Keratinocyte (primary cell): ENCODE data around the gene CEP295NL. TPM values are rescaled to one million over a fixed set of nuclear protein-coding genes. Genes with fewer than 3 reads are reported as not detected.

Experiments
- DNase-seq: peaks from one replicate; pipeline ENCODE4 v3.0.0-alpha.2; 2011; ENCODE audit warnings: low read depth, missing footprints, low spot score
- FAIRE-seq: peaks from 2 replicates; lab custom pipeline; 2011; peaks lifted over from hg19 to GRCh38; lab: Jason Lieb, UNC
- H2AFZ ChIP-seq: 2 replicates; pipeline ENCODE4 v1.6.0; 2012; ENCODE audit warnings: low read length, control low read depth, inconsistent platforms; ENCODE audit not compliant: control insufficient read depth
- H3K27ac ChIP-seq: 2 replicates; pipeline ENCODE4 v1.5.1; 2011; ENCODE audit warnings: low read length; ENCODE audit not compliant: control insufficient read depth, insufficient read depth
- H3K27me3 ChIP-seq: 3 replicates; pipeline ENCODE4 v1.6.0; 2011; ENCODE audit warnings: low read length; ENCODE audit not compliant: control insufficient read depth, insufficient read depth; ENCODE audit errors: extremely low read depth
- H3K36me3 ChIP-seq, 2 experiments: 2 replicates in 1 of 2; 3 replicates in 1 of 2; pipeline ENCODE4 v1.5.1; 2011; ENCODE audit warnings: low read length in 2 of 2, mild to moderate bottlenecking in 1 of 2; ENCODE audit not compliant: control insufficient read depth in 2 of 2, insufficient read depth in 2 of 2; ENCODE audit errors: extremely low read depth in 1 of 2
- H3K4me1 ChIP-seq: 3 replicates; pipeline ENCODE4 v1.5.1; 2011; ENCODE audit warnings: low read length; ENCODE audit not compliant: control insufficient read depth, insufficient read depth; ENCODE audit errors: extremely low read depth
- H3K4me2 ChIP-seq: 3 replicates; pipeline ENCODE4 v1.6.0; 2011; ENCODE audit warnings: low read depth, low read length; ENCODE audit not compliant: control insufficient read depth, insufficient read depth; ENCODE audit errors: extremely low read depth
- H3K4me3 ChIP-seq, 3 experiments: fragments of 200-600 bp in 1 of 3; sonication (generic) in 1 of 3; 2 replicates in 2 of 3; 3 replicates in 1 of 3; pipeline ENCODE4 v1.5.1; 2011 to 2016; ENCODE audit warnings: low read length in 3 of 3, mild to moderate bottlenecking in 3 of 3, control low read depth in 2 of 3, inconsistent platforms in 1 of 3, low read depth in 1 of 3, mixed read lengths in 1 of 3, mixed run types in 1 of 3, moderate library complexity in 1 of 3; ENCODE audit not compliant: control insufficient read depth in 2 of 3, insufficient read depth in 2 of 3; ENCODE audit errors: extremely low read depth in 1 of 3
- H3K79me2 ChIP-seq: 2 replicates; pipeline ENCODE4 v1.6.0; 2012; ENCODE audit warnings: low read length; ENCODE audit not compliant: control insufficient read depth, insufficient read depth
- H3K9ac ChIP-seq: 3 replicates; pipeline ENCODE4 v1.6.0; 2011; ENCODE audit warnings: low read length; ENCODE audit not compliant: control insufficient read depth, insufficient read depth; ENCODE audit errors: extremely low read depth
- H3K9me1 ChIP-seq: 3 replicates; pipeline ENCODE4 v1.6.0; 2011; ENCODE audit warnings: low read length; ENCODE audit not compliant: control insufficient read depth, insufficient read depth; ENCODE audit errors: extremely low read depth
- H3K9me3 ChIP-seq: 2 replicates; pipeline ENCODE4 v1.5.1; 2012; ENCODE audit warnings: low read depth, low read length; ENCODE audit not compliant: control insufficient read depth
- H4K20me1 ChIP-seq: 3 replicates; pipeline ENCODE4 v1.6.0; 2011; ENCODE audit warnings: low read length; ENCODE audit not compliant: control insufficient read depth, insufficient read depth; ENCODE audit errors: extremely low read depth
- CTCF ChIP-seq, 3 experiments: IDR thresholded peaks in 1 of 3; conservative IDR thresholded peaks in 1 of 3; optimal IDR thresholded peaks in 1 of 3; 2 replicates in 2 of 3; 3 replicates in 1 of 3; pipeline versions ENCODE3 to v1.5.1; 2011; ENCODE audit warnings: low read length in 3 of 3, mild to moderate bottlenecking in 3 of 3, moderate library complexity in 2 of 3, control low read depth in 1 of 3, inconsistent platforms in 1 of 3; ENCODE audit not compliant: insufficient read depth in 2 of 3; ENCODE audit errors: extremely low read depth in 1 of 3
- EZH2 ChIP-seq: IDR thresholded peaks from one replicate; pipeline ENCODE4 v1.6.1; 2012; ENCODE audit warnings: inconsistent platforms, mild to moderate bottlenecking, low read length, moderate library complexity
- dilution Hi-C: fragments of 300-500 bp; cut with MboI; formaldehyde crosslinking; loops from one replicate; pipeline ENCODE4 v1.7.0; 2020; ENCODE audit warnings: low sequenced_read_pairs; ENCODE audit not compliant: extremely low pct_ligation_motif_present
- polyA plus RNA-seq, 5 experiments: library from polyadenylated mRNA; depleted of rRNA in 3 of 5; stranded (reverse) in 3 of 5; stranded (forward) in 1 of 5; unstranded in 1 of 5; fragments of >200 nt; gene quantifications; 1 replicate in 1 of 5; 2 replicates in 3 of 5; 3 replicates in 1 of 5; pipeline versions ENCODE4 v1.2.1 to v1.2.3, GENCODE V29; 2011 to 2012; ENCODE audit warnings: missing spikeins in 2 of 5, low read depth in 1 of 5, low replicate concordance in 1 of 5

The CEP295NL gene
- polyA plus RNA-seq, 1 donor (not counting 4 experiments of a cell fraction or from before 2014, with no cell fraction given) = not detected

DNA sequence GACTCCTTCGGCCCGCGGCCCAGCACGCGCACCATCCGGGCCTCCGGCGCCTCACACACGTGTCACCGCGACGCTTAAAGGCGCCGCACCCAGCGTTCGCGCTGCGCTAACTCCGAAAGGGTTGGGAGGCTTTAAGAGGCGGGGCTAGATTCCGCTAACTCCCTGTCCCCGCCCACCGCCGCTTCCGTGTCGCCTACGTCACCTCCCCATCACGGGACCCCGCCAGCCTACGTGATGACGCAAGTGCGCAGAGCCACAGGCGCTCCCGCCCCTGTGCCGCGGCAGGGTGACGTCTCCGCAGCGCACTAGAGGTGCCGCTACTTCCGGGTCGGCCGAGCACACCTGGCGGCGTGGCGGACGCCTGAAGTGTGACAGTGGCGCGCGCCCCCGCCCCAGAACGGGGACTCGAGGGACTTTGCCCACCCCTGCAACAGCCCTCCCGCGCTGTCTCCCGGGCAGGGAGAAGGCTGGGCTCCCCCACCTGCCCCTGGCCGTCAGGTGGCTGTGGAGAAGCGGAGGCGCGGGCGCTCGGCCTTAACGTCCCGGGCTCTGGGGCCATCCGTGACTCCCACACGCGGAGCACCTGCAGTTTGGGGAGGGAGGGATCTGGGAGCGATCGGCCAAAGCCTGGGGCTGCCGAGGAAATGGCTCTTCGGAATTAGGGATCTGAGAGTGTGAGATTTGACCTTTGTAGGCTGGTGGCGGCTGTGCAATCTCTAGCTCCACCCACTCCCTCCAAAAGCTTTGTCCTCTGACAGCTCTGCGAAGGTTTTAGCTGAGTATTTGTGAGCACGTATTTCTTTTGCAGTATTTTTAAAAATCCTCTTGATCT, 62.0 kb downstream of the CEP295NL start, which contains the start of gene USP36:
Gene USP36, minus strand, starts transcription at position 35 of the 832 bp plus-strand sequence. CDS start 4,451 bp downstream, outside the sequence.
- H2AFZ ChIP-seq = peak within 1 kb of the TSS; percentile 86
- H3K4me2 ChIP-seq = peak within 1 kb of the TSS; percentile 92
- dilution Hi-C loops = no loop called here
- peak; percentile 96 for DNase-seq
- H3K9me1 ChIP-seq = no peaks in the 10 kb centered on the region
- TF ChIP-seq EZH2 = no peak
- peak in 2 of 3 experiments; percentile 20 to 34 for TF ChIP-seq CTCF (optimal IDR thresholded peaks at IDR 0.05 in 1 of 3, IDR thresholded peaks at IDR 0.05 in 1 of 3, conservative IDR thresholded peaks at IDR 0.05 in 1 of 3; ENCODE audit: extremely low read depth in 1 of 3, insufficient read depth in 2 of 3, low read length in 3 of 3)
- peak within 1 kb of the TSS; percentile 83 for H3K27ac ChIP-seq
- peak; percentile 9 for FAIRE-seq
- H3K4me3 ChIP-seq = peak within 1 kb of the TSS; percentile 86 to 93 (median 89)
- H3K9ac ChIP-seq = peak within 1 kb of the TSS; percentile 94
- no peaks in the 10 kb centered on the region for H3K27me3 ChIP-seq
- peaks cover 18% of the 10 kb centered on the region for H3K4me1 ChIP-seq
- H3K36me3 ChIP-seq = peaks cover 10 to 23% of the 10 kb centered on the region in 2 experiments
- H3K79me2 ChIP-seq = peaks cover 41% of the 10 kb centered on the region
- H4K20me1 ChIP-seq = peaks cover 13% of the 10 kb centered on the region
- no peaks in the 10 kb centered on the region for H3K9me3 ChIP-seq

Other genes with a start within 250 kb of the CEP295NL start
- gene CYTH1, start 120.9 kb downstream of the CEP295NL start, polyA plus RNA-seq = 27.7 to 28.3 TPM (median 28.2 TPM) in 3 replicates
- 20.5 to 33.1 TPM (median 25.2 TPM) in 3 replicates for gene USP36, start 62.4 kb downstream of the CEP295NL start, polyA plus RNA-seq
- 1.2 to 5.7 TPM (median 2.3 TPM) in 3 replicates for gene TIMP2, start 22.2 kb upstream of the CEP295NL start, polyA plus RNA-seq
- gene LGALS3BP, start 76.7 kb upstream of the CEP295NL start, polyA plus RNA-seq = 53.0 to 137 TPM (median 97.1 TPM) in 3 replicates
- gene CANT1, start 106.6 kb upstream of the CEP295NL start, polyA plus RNA-seq = 53.2 to 78.1 TPM (median 54.6 TPM) in 3 replicates
- 6.6 to 17.2 TPM (median 14.3 TPM) in 3 replicates for gene C1QTNF1, start 121.0 kb upstream of the CEP295NL start, polyA plus RNA-seq
- gene ENGASE, start 171.6 kb upstream of the CEP295NL start, polyA plus RNA-seq = 6.0 to 9.1 TPM (median 6.6 TPM) in 3 replicates